ENCODE measurements around the gene UQCC5.

GRCh38 chr3:52546111-52546901, 9.9 kb downstream of the UQCC5 start:
- TF ChIP-seq EP300 (IDR thresholded peaks at IDR 0.05) (no peak), CTCF (IDR thresholded peaks at IDR 0.05) (no peak), POLR2A (IDR thresholded peaks at IDR 0.05) (no peak), POLR2AphosphoS5 (IDR thresholded peaks at IDR 0.05) (no peak)

Data from upper lobe of left lung (tissue), 4 donors.